Thyroid gland (tissue), 4 donors: ENCODE data around the gene CST9L.

Experiments used
- POLR2A ChIP-seq, 2 donors: fragments of 450-650 bp; IDR thresholded peaks; one replicate each; pipeline ENCODE4 v1.6.1; 2017; ENCODE audit warnings: antibody characterized with exemption in 2 of 2, mild to moderate bottlenecking in 2 of 2, moderate library complexity in 1 of 2
- TF ChIP-seq, protein P1 (sequence below), 6 experiments: fragments of 200-600 bp in 3 of 6; fragments of 450-650 bp in 3 of 6; sonication (generic) in 3 of 6; IDR thresholded peaks; one replicate each; pipeline ENCODE4 v1.5.1; 2016 to 2019; ENCODE audit warnings: antibody characterized with exemption in 6 of 6, mild to moderate bottlenecking in 2 of 6, inconsistent platforms in 1 of 6, moderate library complexity in 1 of 6

DNA sequence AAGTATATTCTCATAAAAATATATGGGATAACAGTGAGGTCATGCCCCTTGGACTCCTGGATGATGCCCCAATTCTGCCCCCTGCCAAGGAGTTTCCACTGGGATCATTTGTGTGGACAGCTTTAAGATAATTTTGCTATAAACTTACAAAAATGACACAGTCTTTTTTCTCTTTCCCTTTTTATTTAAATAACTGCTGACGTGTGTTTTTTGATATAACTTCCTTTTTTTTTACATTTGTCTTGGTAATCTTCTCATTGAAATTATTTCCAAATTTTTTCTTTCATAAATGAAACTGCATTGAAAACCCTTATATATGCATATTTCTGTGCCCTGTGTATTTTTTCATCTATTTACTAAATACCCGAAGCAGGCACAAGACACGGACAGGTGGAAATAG lies 31.3 kb downstream of the CST9L start:
- no peak for TF ChIP-seq POLR2A (IDR thresholded peaks at IDR 0.05)
- TF ChIP-seq, protein P1, sequence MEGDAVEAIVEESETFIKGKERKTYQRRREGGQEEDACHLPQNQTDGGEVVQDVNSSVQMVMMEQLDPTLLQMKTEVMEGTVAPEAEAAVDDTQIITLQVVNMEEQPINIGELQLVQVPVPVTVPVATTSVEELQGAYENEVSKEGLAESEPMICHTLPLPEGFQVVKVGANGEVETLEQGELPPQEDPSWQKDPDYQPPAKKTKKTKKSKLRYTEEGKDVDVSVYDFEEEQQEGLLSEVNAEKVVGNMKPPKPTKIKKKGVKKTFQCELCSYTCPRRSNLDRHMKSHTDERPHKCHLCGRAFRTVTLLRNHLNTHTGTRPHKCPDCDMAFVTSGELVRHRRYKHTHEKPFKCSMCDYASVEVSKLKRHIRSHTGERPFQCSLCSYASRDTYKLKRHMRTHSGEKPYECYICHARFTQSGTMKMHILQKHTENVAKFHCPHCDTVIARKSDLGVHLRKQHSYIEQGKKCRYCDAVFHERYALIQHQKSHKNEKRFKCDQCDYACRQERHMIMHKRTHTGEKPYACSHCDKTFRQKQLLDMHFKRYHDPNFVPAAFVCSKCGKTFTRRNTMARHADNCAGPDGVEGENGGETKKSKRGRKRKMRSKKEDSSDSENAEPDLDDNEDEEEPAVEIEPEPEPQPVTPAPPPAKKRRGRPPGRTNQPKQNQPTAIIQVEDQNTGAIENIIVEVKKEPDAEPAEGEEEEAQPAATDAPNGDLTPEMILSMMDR (IDR thresholded peaks at IDR 0.05): no peak
